Hematopoietic multipotent progenitor cell treated with erythropoietin and hydrocortisone succinate and interleukin-3 and kit ligand, for 8 days (in vitro differentiated cells): ENCODE results near the gene LRRC70.

Source experiments
- DNase-seq: peaks from one replicate; pipeline ENCODE4 v3.0.0-alpha.2; 2015

LRRC70 gene

GRCh38 chr5:62575489-62575888 is 3.1 kb upstream of the LRRC70 start:
- no peak for DNase-seq

DNA sequence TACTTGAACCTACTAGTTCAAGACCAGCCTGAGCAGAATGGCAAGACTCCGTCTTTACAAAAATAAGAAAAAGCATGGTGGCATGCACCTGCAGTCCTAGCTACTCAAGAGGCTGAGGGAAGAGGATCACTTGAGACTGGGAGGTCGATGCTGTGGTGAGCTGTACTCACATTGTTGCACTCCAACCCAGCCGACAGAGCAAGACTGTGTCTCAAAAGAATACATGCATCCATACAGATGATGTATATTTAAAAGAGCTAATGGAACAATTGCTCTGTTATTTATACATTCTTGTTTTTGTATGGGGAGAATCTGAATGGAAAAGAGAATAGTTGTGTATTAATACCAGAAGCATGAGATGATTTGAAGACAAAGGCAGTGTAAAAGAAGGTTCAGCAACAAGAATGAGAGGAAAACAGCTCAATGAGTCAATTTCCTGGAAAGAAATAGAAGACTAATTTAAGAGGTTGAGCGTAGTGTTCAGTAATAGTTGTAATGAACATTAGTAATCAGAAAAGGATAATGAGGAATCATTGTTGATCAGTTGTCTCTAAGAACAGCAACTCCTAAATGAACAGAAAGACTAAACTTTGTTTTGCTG is 1.9 kb upstream of the LRRC70 start:
- no peak for DNase-seq

- no peak for DNase-seq
Observed at GRCh38 chr5:62577488-62577887, 1.1 kb upstream of the LRRC70 start.

DNA sequence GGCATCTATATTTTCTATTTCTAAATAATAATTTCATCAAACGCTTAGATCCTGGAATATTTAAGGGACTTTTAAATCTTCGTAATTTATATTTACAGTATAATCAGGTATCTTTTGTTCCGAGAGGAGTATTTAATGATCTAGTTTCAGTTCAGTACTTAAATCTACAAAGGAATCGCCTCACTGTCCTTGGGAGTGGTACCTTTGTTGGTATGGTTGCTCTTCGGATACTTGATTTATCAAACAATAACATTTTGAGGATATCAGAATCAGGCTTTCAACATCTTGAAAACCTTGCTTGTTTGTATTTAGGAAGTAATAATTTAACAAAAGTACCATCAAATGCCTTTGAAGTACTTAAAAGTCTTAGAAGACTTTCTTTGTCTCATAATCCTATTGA is 1.1 kb downstream of the LRRC70 start:
- DNase-seq, result no peak

- no peak for DNase-seq
Observed at GRCh38 chr5:62581836-62582597, 3.4 kb downstream of the LRRC70 start.

DNA sequence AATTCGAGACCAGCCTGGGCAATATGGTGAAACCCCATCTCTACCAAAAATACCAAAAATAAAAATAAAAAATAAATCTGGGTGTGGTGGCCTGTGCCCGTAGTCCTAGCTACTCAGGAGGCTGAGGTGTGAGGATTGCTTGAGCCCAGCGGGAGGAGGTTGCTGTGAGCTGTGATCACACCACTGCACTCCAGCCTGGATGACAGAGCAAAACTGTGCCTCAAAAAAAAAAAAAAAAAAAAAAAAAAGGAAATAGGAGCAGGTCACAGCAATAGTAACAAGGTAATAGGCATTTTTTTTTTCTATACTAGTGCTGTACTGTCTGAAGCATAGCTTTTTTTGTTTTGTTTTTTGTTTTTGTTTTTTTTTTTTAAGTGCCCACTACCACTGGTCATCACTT is 5.8 kb downstream of the LRRC70 start:
- DNase-seq, result no peak

DNA sequence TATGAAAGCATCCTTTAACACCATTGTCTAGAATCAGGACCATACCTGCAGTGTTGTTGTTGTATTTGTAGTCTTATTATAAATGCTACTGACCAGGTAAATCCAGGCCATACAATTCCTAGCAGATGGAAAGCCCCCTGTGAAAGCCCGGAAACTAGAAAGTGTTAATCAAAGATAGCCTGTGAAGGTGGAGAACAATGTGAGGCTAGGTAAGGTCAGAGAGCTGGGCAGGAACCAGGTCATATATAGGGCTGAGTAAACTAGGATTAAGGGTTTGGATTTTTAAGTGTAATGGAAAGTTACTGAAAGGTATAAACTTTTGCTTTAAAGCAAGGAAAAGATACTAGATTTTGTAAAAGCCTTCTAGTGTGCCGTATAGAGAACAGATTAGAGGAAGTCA is 6.7 kb downstream of the LRRC70 start:
- DNase-seq, result no peak

GRCh38 chr5:62585751-62586150 is 7.1 kb downstream of the LRRC70 start:
- DNase-seq, result no peak

DNA sequence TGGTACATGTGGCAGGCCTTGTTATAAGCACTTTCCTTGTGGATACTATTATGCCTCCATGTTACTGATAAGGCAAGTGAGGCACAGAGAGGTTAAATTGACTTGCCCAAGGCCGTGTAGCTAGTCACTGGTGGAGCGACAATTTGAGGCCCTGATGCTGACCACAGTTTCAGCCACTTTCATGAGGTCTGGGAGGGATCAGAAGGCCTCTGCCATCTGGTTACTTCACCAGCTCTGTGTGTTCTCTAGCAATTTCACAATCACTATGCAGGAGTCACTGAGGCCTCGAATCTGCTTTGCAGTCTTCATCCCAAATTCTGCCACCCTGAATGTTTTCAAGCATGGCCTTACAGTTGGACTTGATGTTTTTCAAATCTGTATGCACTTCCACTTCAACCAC is 9.1 kb downstream of the LRRC70 start:
- no peak for DNase-seq

DNA sequence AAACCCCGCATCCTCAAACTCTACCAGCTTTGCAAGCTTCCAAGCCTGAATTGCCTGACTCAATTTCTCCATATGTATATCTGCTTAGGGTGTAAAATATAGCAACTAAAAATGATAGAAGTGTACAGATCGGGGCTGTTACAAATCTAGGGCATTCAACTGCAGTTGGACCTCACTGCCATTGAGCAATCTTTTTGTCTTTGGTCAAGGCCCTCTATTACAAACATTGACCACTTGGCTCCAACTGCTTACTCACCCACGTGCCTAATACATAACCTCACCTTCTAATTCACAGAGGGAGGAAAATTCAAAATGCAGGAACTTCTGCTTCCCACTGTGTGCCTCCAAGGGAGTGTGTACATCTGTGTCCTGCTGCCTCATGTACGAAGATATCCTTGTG is 10.0 kb downstream of the LRRC70 start:
- no peak for DNase-seq

GRCh38 chr5:62589504-62589903 is 10.9 kb downstream of the LRRC70 start:
- DNase-seq, result no peak

DNA sequence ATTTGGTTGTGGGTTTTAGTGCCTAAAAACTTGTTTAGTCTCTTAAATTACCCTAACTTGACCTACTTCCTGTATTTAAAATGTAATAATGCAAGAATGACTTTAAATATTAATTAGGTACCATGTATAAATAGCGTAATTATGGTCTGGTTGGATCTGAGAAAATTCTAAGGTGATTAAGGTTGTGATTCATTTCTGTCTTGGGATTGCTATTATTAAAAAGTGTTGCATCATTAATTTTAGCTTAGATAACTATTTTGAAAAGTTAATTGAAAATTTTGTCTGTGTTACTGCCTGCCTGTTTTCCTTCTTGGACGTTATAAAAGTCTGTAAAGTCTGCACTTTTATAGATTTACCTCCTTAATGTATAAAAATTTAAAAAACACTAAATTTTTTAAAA is 11.8 kb downstream of the LRRC70 start:
- no peak for DNase-seq

DNA sequence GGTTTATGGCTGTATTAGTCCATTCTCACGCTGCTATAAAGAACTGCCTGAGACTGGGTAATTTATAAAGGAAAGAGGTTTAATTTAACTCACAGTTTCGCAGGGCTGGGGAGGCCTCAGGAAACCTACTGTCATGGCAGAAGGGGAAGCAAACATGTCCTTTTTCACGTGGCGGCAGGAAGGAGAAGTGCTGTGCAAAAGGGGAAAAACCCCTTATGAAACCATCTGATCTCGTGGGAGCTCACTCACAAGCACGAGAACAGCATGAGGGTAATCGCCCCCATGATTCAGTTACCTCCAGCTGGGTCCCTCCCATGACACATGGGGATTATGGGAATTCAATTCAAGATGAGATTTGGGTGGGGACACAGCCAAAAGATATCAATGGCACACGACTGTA is 13.9 kb downstream of the LRRC70 start:
- DNase-seq, result no peak

DNA sequence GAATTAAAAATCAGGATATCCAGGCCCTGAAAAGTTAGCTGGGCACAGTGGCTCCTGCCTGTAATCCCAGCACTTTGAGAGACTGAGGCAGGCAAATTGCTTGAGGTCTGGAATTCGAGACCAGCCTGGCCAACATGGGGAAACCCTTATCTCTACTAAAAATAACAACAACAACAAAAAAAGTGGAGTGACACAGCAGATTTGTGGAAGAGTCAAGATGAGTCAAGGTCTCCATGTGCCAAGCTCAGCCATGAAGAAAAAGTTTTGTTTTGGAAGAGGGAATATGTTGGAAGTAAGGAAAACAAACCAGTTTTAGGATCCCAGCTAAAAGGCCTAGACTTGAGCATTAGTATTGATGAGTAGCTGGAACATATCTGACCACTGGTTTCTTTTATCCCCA is 14.7 kb downstream of the LRRC70 start:
- no peak for DNase-seq

- DNase-seq, result no peak
Observed at GRCh38 chr5:62594364-62594984, 15.9 kb downstream of the LRRC70 start.

DNA sequence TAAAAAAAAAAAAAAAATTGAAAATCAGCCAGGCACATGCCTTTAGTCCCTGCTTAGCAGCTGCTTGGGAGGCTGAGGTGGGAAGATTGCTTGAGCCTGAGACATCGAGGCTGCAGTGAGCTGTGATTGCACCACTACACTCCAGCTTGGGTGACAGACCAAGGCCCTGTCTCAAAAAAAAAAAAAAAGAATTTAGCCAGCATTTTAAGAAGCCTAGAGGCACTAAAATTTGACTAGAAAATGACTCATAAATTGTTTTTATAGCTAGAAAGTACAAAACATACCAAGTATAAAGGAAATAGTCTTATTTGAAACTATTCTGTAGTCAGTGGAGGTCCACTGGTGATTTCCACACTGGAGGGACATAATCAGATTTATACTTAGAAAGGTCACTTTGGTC is 17.5 kb downstream of the LRRC70 start:
- DNase-seq, result no peak

- no peak for DNase-seq
Observed at GRCh38 chr5:62596691-62597090, 18.1 kb downstream of the LRRC70 start.

DNA sequence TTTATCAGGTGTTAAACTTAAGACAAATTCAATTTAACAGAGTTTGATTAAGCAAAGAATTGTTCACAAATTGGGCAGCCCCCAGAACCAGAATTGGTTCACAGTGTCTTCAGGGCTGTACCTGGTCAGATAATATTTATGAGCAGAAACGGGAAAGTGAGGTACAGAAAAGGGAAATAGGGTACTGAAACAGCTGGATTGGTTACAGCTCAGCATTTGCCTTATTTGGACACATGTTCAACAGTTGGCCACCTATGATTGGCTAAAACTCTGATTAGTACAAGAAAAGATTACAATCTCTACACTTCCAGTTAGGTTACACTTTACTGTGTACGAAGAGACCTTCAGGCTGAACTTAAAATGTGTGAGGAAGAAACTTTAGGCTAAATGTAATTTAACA is 18.7 kb downstream of the LRRC70 start:
- no peak for DNase-seq

DNA sequence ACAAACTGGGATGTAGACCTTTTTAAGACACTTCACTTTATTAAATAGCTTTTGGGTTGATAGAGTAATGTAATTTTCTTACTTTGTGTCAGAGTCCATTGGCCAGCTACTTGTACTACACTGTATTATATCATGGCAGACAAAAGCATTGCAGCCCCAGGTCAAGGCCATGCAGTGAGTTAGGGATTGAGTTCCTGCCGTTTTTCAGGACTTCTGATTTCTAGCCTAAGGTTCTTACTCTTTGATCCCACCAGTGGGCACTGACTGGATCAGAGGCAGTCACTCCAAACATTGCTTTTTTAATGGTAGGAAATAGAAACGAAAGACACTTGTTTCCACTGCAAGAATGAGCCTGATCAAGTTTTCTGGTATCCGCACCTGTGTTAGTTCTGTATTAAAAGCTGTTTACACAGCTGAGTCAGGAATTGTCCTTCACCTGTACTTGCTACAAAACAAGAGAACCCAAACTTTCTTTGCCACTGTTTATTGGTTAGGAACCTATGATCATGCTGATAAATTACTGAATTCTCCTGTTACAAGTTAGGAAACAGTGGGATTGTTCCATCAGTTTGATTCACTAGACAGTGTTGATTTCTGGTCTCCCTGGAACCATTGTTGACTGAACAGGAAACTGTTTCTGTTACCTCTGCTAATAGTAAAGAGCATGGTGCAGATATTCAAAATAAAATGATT is 22.1 kb downstream of the LRRC70 start:
- DNase-seq, result no peak

GRCh38 chr5:62603934-62604333 is 25.3 kb downstream of the LRRC70 start:
- DNase-seq, result no peak

DNA sequence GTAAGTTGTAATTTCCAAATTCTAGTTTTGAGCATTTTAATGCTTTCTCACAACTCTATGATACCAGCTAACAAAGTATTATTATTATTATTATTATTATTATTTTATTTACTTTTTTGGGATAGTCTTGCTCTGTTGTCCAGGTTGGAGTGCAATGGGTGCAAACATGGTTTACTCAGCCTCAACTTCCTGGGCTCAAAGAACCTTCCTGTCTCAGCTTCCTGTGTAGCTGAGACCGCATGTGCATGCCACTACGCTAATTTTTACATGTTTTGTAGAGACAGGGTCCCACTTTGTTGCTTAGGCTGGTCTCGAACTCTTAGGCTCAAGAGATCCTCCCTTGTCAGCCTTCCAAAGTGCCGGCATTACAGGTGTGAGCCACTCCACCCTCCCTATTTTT is 27.0 kb downstream of the LRRC70 start:
- DNase-seq, result no peak

DNA sequence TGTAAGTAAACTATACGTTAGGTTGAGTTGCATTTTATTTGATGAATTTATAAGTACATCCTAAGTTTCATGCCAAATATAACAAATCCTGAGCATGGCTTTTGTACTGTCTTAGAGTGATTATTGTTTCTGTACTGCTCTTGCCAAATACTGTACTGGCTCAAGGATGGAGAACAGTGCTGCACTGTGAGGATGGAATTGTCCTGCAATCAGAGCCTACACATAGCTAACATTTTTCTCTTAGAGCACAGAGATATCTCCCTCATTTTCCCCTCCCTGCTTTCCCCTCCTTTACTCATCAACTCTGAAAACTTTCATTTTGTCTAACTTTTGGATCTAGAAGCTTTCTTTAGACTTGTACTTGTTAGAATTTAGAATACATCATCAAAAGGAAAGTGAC is 28.3 kb downstream of the LRRC70 start:
- no peak for DNase-seq

DNA sequence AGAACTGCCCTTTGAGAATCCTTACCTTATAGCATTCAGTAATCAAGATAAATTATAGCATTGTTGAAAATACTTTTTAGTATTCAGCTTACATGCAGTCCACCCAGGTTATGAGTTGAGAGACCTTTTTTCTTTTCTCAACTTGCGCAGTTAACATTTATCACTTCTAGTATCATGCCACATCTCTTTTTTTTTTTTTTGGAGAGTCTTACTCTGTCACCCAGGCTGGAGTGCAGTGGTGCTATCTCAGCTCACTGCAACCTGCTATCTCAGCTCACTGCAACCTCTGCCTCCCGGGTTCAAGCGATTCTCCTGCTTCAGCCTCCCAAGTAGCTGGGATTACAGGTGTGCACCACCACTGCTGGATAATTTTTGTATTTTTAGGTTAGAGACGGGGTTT is 29.0 kb downstream of the LRRC70 start:
- no peak for DNase-seq
